ENCODE results near the gene PPP1R18.

GRCh38 chr6:30725713-30726505 is 39.5 kb upstream of the PPP1R18 start:
- TF ChIP-seq POLR2A (IDR thresholded peaks at IDR 0.05) (no peak), CTCF (IDR thresholded peaks at IDR 0.05) (no peak), POLR2AphosphoS5 (IDR thresholded peaks at IDR 0.05) (no peak)

All from stomach (tissue), 4 donors.